ENCODE results near the gene KCTD15.

KCTD15 gene

GRCh38 chr19:33803383-33803782, 6.7 kb downstream of the KCTD15 start:
- no peaks in the 10 kb centered on the region for H3K9me3 ChIP-seq (ENCODE audit: low read length)
- no peaks in the 10 kb centered on the region for H3F3A ChIP-seq (ENCODE audit: insufficient read depth, low read length)
- H3K36me3 ChIP-seq (ENCODE audit: insufficient read depth, low read length): no peaks in the 10 kb centered on the region
- H3K27ac ChIP-seq (ENCODE audit: low read depth, low read length, poor library complexity, severe bottlenecking): no peak overlapping the region
- no peak overlapping the region for H2AFZ ChIP-seq (ENCODE audit: low read length)
- H3K9ac ChIP-seq (ENCODE audit: low read length): no peak overlapping the region
- no peaks in the 10 kb centered on the region for H3K4me1 ChIP-seq (ENCODE audit: insufficient read depth, low read length, severe bottlenecking)
- no peak overlapping the region for H3K4me2 ChIP-seq (ENCODE audit: low read length)
- TF ChIP-seq, protein P1, sequence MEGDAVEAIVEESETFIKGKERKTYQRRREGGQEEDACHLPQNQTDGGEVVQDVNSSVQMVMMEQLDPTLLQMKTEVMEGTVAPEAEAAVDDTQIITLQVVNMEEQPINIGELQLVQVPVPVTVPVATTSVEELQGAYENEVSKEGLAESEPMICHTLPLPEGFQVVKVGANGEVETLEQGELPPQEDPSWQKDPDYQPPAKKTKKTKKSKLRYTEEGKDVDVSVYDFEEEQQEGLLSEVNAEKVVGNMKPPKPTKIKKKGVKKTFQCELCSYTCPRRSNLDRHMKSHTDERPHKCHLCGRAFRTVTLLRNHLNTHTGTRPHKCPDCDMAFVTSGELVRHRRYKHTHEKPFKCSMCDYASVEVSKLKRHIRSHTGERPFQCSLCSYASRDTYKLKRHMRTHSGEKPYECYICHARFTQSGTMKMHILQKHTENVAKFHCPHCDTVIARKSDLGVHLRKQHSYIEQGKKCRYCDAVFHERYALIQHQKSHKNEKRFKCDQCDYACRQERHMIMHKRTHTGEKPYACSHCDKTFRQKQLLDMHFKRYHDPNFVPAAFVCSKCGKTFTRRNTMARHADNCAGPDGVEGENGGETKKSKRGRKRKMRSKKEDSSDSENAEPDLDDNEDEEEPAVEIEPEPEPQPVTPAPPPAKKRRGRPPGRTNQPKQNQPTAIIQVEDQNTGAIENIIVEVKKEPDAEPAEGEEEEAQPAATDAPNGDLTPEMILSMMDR (IDR thresholded peaks at IDR 0.05; ENCODE audit: low read length): no peak
- TF ChIP-seq EZH2 (IDR thresholded peaks at IDR 0.05; ENCODE audit: borderline replicate concordance, low read length): no peak
- no peak overlapping the region for H3K4me3 ChIP-seq (ENCODE audit: low read depth, low read length, poor library complexity, severe bottlenecking)
- no peaks in the 10 kb centered on the region for H4K20me1 ChIP-seq (ENCODE audit: insufficient read depth, low read length)
- no peaks in the 10 kb centered on the region for H3K9me2 ChIP-seq (ENCODE audit: low read depth, low read length)
- no peaks in the 10 kb centered on the region for H3K27me3 ChIP-seq (ENCODE audit: insufficient read depth, low read length)
- H3K79me2 ChIP-seq (ENCODE audit: insufficient read depth, low read length): no peaks in the 10 kb centered on the region

- Histone ChIP-seq H3K4me3 (ENCODE audit: low read depth, low read length, poor library complexity, severe bottlenecking) (no peak overlapping the region), H3K9me3 (ENCODE audit: low read length) (no peaks in the 10 kb centered on the region), H3K9ac (ENCODE audit: low read length) (no peak overlapping the region), H3K79me2 (ENCODE audit: insufficient read depth, low read length) (no peaks in the 10 kb centered on the region), H3K9me2 (ENCODE audit: low read depth, low read length) (no peaks in the 10 kb centered on the region), H3K27ac (ENCODE audit: low read depth, low read length, poor library complexity, severe bottlenecking) (no peak overlapping the region), H3K36me3 (ENCODE audit: insufficient read depth, low read length) (no peaks in the 10 kb centered on the region), H2AFZ (ENCODE audit: low read length) (no peak overlapping the region), H3K4me1 (ENCODE audit: insufficient read depth, low read length, severe bottlenecking) (no peaks in the 10 kb centered on the region), H3K27me3 (ENCODE audit: insufficient read depth, low read length) (no peaks in the 10 kb centered on the region), H4K20me1 (ENCODE audit: insufficient read depth, low read length) (no peaks in the 10 kb centered on the region), H3F3A (ENCODE audit: insufficient read depth, low read length) (no peaks in the 10 kb centered on the region), H3K4me2 (ENCODE audit: low read length) (no peak overlapping the region)
- no peak for TF ChIP-seq EZH2 (IDR thresholded peaks at IDR 0.05; ENCODE audit: borderline replicate concordance, low read length)
- TF ChIP-seq, protein P1 (IDR thresholded peaks at IDR 0.05; ENCODE audit: low read length): no peak
Observed at GRCh38 chr19:33804021-33804799, 7.5 kb downstream of the KCTD15 start.

DNA sequence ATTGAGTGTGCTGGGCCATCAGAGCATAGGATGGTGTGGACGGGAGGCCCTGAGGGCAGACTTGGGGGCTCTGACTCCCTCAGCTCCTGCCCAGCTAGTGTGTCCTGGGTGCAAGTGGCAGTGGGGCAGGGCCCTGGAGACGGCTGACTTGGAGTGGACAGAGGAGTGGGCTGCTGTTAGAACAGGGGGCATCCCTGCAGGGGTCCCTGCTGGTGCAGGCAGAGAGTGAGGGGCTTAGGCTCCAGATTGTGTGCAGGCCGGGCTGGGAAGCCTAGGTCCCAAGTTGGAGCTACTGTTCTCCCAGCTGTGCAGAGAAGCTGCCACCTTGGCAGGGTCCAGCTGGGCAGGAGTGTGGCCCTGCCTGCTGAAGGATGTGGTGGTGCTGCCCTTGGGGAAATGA, 8.6 kb downstream of the KCTD15 start:
- H3K27ac ChIP-seq (ENCODE audit: low read depth, low read length, poor library complexity, severe bottlenecking): no peak overlapping the region
- no peaks in the 10 kb centered on the region for H3K79me2 ChIP-seq (ENCODE audit: insufficient read depth, low read length)
- TF ChIP-seq, protein P1 (IDR thresholded peaks at IDR 0.05; ENCODE audit: low read length): no peak
- no peak for TF ChIP-seq EZH2 (IDR thresholded peaks at IDR 0.05; ENCODE audit: borderline replicate concordance, low read length)
- no peak overlapping the region for H3K4me2 ChIP-seq (ENCODE audit: low read length)
- no peaks in the 10 kb centered on the region for H3F3A ChIP-seq (ENCODE audit: insufficient read depth, low read length)
- H4K20me1 ChIP-seq (ENCODE audit: insufficient read depth, low read length): no peaks in the 10 kb centered on the region
- H3K27me3 ChIP-seq (ENCODE audit: insufficient read depth, low read length): no peaks in the 10 kb centered on the region
- no peaks in the 10 kb centered on the region for H3K36me3 ChIP-seq (ENCODE audit: insufficient read depth, low read length)
- no peaks in the 10 kb centered on the region for H3K4me1 ChIP-seq (ENCODE audit: insufficient read depth, low read length, severe bottlenecking)
- no peaks in the 10 kb centered on the region for H3K9me2 ChIP-seq (ENCODE audit: low read depth, low read length)
- no peaks in the 10 kb centered on the region for H3K9me3 ChIP-seq (ENCODE audit: low read length)
- no peak overlapping the region for H2AFZ ChIP-seq (ENCODE audit: low read length)
- no peak overlapping the region for H3K4me3 ChIP-seq (ENCODE audit: low read depth, low read length, poor library complexity, severe bottlenecking)
- no peak overlapping the region for H3K9ac ChIP-seq (ENCODE audit: low read length)
